ENCODE measurements around the gene PPM1D.

The PPM1D gene

GRCh38 chr17:60602871-60603270 is 2.9 kb downstream of the PPM1D start:
- TF ChIP-seq GATA3 (IDR thresholded peaks at IDR 0.05; ENCODE audit: low read depth, low read length) (no peak), GATA2 (IDR thresholded peaks at IDR 0.05; ENCODE audit: low read depth, low read length) (no peak)

DNA sequence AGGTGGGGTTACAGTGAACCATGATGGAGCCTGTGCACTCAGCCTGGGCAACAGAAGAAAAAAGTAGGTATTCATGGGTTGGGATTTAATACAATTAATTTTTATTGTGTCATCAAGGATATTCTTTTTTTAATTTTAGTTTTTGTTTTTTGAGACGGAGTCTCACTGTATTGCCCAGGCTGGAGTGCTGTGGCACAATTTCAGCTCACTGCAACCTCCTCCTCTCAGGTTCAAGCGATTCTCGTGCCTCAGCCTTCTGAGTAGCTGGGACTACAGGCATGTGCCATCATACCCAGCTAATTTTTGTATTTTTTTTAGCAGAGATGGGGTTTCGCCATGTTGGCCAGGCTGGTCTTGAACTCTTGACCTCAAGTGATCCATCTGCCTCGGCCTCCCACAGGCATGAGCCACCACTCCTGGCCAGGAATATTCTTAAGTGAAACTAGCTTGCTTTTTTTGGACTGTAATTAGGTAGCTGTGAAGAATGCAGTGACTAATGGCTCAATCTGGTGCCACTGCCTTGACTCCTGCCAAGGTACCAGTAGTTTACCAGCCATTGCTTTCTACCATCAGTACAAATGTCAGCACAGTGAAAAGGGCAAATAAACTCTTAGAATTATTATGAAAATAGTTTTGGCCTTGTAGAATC is 4.8 kb downstream of the PPM1D start:
- TF ChIP-seq GATA3 (IDR thresholded peaks at IDR 0.05; ENCODE audit: low read depth, low read length) (no peak), GATA2 (IDR thresholded peaks at IDR 0.05; ENCODE audit: low read depth, low read length) (no peak)

GRCh38 chr17:60606036-60606435 is 6.0 kb downstream of the PPM1D start:
- TF ChIP-seq GATA2 (IDR thresholded peaks at IDR 0.05; ENCODE audit: low read depth, low read length) (no peak), GATA3 (IDR thresholded peaks at IDR 0.05; ENCODE audit: low read depth, low read length) (no peak)

GRCh38 chr17:60610473-60610872 is 10.5 kb downstream of the PPM1D start:
- TF ChIP-seq GATA3 (IDR thresholded peaks at IDR 0.05; ENCODE audit: low read depth, low read length) (no peak), GATA2 (IDR thresholded peaks at IDR 0.05; ENCODE audit: low read depth, low read length) (no peak)

DNA sequence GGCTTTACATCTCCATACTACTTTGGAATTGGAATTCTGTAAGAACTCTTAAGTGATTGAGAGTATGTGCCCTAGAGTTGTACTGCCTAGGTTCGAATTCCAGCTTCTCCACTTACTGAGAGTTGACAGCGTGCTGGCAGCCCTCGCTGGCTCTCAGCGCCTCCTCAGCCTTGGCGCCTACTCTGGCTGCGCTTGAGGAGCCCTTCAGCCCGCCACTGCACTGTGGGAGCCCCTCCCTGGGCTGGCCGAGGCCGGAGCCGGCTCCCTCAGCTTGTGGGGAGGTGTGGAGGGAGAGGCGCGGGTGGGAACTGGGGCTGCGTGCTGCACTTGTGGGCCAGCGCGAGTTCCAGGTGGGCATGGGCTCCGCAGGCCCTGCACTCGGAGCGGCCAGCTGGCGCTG is 13.3 kb downstream of the PPM1D start:
- no peak for TF ChIP-seq GATA3 (IDR thresholded peaks at IDR 0.05; ENCODE audit: low read depth, low read length)
- no peak for TF ChIP-seq GATA2 (IDR thresholded peaks at IDR 0.05; ENCODE audit: low read depth, low read length)

DNA sequence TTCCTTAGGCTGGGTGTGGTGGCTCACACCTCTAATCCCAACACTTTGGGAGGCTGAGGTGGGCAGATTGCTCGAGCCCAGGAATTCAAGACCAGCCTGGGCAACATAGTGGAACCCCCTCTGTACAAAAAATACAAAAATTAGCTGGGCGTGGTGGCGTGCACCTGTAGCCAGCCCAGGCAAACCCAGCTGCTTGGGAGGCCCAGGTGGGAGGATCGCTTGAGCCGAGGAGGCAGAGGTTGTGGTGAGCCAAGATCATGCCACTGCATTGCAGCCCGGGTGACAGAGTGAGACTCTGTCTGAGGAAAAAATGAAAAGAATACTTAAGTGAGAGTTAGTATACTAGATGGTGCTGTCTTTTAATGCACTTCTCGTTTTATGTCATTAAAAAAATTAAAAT is 15.1 kb downstream of the PPM1D start:
- TF ChIP-seq GATA3 (IDR thresholded peaks at IDR 0.05; ENCODE audit: low read depth, low read length) (no peak), GATA2 (IDR thresholded peaks at IDR 0.05; ENCODE audit: low read depth, low read length) (no peak)

DNA sequence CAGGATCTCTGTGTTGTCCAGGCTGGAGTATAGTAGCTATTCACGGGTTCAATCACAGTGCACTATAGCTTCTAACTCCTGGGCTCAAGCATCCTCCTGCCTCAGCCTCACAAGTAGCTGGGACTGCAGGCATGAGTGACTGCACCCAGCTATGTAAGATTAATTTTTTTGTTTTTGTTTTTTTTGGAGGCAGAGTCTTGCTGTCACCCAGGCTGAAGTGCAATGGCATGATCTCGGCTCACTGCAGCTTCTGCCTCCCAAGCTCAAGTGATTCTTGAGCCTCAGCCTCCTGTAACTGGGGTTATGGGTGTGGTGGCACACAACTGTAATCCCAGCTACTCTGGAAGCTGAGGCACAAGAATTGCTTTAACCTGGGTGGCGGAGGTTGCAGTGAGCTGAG is 15.8 kb downstream of the PPM1D start:
- TF ChIP-seq GATA2 (IDR thresholded peaks at IDR 0.05; ENCODE audit: low read depth, low read length) (no peak), GATA3 (IDR thresholded peaks at IDR 0.05; ENCODE audit: low read depth, low read length) (no peak)

DNA sequence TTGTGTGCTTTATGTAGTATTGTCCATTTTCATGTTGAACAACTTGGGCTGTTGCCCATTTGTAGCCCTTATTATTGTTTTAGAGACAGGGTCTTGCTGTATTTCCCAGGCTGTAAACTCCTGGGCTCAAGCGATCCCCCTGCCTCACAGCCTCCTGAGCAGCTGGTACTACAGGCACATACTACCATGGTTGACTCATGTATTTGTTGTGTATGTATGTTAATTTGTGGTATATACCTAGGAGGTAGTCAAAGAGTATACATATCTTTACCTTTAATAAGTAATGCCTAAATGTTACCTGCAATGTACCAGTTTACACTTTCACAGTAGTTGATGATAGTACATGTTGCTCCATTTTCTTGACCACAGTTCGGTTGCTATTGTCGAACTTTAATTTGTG is 18.1 kb downstream of the PPM1D start:
- TF ChIP-seq GATA3 (IDR thresholded peaks at IDR 0.05; ENCODE audit: low read depth, low read length), result no peak
- no peak for TF ChIP-seq GATA2 (IDR thresholded peaks at IDR 0.05; ENCODE audit: low read depth, low read length)

DNA sequence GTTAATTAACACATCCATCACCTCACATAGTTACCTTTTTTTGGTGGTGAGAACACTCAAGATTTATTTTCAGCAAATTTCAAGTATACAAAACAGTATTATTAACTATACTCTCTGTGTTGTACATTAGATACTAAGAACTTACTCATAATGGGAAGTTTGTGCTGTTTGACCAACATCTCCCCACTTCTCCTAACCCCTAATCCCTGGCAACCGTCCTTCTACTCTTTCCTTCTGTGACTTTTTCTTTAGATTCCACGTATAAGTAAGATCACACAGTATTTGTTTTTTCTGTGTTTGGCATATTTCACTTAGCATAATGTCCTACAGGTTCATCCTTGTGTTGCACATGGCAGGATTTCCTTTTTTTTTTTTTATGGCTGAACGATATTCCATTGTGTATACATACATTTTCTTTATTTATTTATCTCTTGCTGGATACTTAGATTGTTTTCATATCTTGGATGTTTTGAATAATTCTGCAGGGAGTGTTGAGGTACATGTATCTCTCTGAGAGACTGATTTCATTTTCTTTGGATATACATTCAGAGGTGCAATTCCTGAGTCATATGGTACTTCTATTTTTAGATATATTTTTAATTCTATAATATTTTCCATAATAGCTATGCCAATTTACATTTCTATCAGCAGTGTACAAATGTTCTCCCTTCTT is 19.0 kb downstream of the PPM1D start:
- TF ChIP-seq GATA2 (IDR thresholded peaks at IDR 0.05; ENCODE audit: low read depth, low read length) (no peak), GATA3 (IDR thresholded peaks at IDR 0.05; ENCODE audit: low read depth, low read length) (no peak)

DNA sequence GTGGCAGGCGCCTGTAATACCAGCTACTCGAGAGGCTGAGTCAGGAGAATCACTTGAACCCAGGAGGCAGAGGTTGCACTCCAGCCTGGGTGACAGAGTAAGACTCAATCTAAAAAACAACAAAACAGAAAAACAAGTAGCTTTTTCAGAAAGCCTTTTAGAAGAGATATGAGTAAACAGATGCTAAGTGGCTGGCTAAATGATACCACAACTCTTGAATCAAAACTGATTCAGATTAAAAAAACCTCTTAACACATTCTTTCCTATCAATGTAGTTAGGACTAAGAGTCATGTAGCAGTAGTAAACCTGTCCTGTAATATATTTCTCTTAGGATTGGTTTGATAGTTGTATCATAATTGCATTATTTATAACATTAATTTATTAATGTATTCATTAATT is 23.0 kb downstream of the PPM1D start:
- TF ChIP-seq GATA3 (IDR thresholded peaks at IDR 0.05; ENCODE audit: low read depth, low read length) (no peak), GATA2 (IDR thresholded peaks at IDR 0.05; ENCODE audit: low read depth, low read length) (no peak)

- TF ChIP-seq GATA3 (IDR thresholded peaks at IDR 0.05; ENCODE audit: low read depth, low read length), result no peak
- TF ChIP-seq GATA2 (IDR thresholded peaks at IDR 0.05; ENCODE audit: low read depth, low read length), result no peak
These were observed 23.4 kb downstream of the PPM1D start for GRCh38 chr17:60623415-60623814.

DNA sequence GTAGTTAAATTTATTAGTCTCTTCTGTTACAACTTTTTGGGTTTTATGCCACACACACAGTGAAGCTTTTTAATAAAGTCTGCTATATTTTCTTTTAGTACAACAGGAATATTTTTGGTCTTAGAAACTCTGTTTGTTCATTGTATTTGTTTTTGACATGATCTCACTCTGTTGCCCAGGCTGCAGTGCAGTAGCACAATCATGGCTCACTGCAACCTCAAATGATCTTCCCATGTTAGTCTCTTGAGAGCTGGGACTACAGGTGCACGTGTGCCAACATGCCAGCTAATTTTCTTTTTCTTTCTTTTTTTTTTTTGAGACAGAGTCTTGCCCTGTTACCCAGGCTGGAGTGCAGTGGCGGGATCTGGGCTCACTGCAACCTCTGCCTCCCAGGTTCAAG is 27.1 kb downstream of the PPM1D start:
- no peak for TF ChIP-seq GATA2 (IDR thresholded peaks at IDR 0.05; ENCODE audit: low read depth, low read length)
- no peak for TF ChIP-seq GATA3 (IDR thresholded peaks at IDR 0.05; ENCODE audit: low read depth, low read length)

DNA sequence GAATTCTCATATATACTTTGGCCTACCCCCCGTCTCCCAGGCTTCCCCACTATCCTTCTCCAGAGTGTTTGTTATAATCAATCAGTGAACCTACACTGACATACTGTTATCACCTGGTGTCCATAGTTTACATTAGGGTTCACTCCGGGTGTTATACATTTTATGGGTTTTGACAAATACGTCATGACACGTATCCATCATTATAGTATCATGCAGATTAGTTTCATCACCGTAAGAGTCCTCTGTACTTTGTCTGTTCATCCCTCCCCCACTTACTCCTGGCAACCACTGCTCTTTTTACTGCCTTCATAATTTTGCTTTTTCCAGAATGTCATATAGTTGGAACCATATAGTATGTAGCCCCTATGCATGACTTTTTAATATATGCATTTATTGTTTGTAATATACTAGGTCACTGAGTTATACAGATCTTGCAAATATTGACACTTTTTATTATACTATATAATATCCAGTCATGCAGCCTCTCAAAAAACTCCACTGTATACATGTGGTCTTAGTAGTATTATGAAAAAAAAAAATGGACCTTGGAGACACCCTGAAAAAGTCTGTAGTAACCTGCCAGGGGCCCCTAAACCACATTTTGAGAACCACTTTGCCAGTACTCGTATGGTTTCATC is 28.4 kb downstream of the PPM1D start:
- TF ChIP-seq GATA2 (IDR thresholded peaks at IDR 0.05; ENCODE audit: low read depth, low read length) (no peak), GATA3 (IDR thresholded peaks at IDR 0.05; ENCODE audit: low read depth, low read length) (no peak)

DNA sequence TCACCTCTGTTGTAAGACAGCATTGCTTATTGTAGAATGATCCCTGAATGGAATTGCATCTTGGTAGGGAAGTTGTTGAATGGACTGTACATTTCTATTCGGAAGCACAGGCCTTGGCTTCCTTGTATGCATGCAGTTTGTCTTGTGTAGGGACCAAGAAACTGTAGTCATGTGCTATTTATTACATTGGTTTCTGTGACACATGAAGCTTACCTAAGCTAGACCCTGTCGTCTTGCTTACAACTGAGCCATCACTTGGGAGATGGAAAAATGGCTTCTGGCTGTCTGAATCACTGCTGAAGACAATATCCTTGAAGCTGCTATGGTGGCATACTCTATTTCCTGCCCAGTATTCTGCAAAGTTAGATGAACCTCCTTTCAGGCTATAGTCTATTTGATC is 29.1 kb downstream of the PPM1D start:
- no peak for TF ChIP-seq GATA3 (IDR thresholded peaks at IDR 0.05; ENCODE audit: low read depth, low read length)
- no peak for TF ChIP-seq GATA2 (IDR thresholded peaks at IDR 0.05; ENCODE audit: low read depth, low read length)

DNA sequence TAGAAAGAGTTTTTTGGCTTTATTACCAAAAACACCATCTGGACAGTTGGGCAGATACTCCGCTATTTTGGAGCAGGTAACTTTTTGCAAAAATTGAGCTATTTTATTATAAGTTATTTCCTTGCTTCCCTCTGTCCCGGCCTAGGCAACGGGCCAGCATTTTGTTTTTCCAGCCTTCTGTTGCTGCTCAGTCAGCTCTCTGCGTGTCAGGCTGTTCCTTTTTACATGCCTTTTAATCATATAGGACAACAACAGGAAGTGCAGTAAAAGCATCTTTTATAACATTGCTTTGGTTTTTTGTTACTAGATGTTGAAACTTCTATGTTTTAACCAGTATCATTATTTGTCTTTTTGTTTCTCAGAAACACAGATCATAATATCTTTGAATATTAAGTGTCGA is 30.4 kb downstream of the PPM1D start:
- TF ChIP-seq GATA2 (IDR thresholded peaks at IDR 0.05; ENCODE audit: low read depth, low read length) (no peak), GATA3 (IDR thresholded peaks at IDR 0.05; ENCODE audit: low read depth, low read length) (no peak)
